ENCODE measurements around the gene HECW1.

The HECW1 gene

DNA sequence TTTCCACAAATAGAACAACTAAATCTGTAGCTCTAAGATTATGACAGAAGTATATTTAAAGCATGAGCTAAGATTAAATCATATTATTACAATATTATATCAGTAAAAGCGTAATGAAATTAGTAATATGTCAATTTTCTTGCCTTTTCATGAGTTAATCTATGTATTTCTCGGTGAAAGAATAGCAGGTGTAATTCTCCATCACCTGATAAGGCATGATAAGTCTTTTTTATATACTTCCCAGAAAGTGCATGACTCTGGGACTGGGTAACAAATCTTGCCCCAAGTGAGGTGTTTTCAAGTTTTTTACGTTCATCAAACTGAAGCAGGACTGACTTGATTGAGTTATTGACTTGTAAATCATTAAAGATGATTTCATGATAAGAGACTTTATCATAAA lies 100.5 kb downstream of the HECW1 start:
- TF ChIP-seq, protein P1, sequence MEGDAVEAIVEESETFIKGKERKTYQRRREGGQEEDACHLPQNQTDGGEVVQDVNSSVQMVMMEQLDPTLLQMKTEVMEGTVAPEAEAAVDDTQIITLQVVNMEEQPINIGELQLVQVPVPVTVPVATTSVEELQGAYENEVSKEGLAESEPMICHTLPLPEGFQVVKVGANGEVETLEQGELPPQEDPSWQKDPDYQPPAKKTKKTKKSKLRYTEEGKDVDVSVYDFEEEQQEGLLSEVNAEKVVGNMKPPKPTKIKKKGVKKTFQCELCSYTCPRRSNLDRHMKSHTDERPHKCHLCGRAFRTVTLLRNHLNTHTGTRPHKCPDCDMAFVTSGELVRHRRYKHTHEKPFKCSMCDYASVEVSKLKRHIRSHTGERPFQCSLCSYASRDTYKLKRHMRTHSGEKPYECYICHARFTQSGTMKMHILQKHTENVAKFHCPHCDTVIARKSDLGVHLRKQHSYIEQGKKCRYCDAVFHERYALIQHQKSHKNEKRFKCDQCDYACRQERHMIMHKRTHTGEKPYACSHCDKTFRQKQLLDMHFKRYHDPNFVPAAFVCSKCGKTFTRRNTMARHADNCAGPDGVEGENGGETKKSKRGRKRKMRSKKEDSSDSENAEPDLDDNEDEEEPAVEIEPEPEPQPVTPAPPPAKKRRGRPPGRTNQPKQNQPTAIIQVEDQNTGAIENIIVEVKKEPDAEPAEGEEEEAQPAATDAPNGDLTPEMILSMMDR (IDR thresholded peaks at IDR 0.05), result no peak

DNA sequence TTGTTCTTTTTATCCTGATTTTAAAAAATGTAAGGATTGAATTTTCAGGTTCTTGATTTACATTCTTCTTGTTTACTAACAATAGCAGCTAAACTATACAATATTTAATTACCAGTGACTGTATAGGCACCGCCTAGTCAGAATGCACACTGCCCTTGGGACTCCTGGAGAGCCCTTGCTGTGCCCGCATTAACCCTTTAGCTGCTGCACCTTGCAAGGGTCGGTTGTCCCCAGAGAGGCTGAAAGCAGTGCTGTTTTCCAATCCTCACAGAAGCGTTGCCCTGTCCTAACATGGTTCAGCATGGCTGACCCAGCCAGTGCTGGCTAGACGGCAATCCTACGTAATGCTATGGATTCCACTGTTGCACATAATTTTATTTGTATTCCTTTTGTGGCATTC lies 102.6 kb downstream of the HECW1 start:
- TF ChIP-seq, protein P1 (IDR thresholded peaks at IDR 0.05), result no peak

DNA sequence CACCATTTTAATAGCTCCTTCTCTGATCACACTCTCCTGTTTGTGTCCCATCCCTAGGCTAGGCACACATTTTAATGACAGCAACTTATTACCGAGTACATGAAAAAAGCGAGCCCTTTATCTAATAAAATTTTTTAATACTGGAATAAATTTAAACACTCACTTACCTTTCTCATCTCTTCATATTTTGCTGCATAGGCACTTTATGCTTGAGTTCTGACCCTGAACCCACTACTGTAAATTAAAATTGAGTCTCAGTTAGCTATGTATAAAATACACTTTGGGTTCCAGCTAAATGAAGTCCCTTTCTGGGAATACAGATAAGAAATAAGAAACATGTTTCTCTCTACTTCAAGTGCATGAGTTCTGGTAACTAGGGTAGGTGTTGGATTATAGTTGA lies 104.6 kb downstream of the HECW1 start:
- TF ChIP-seq, protein P1 (IDR thresholded peaks at IDR 0.05), result no peak

DNA sequence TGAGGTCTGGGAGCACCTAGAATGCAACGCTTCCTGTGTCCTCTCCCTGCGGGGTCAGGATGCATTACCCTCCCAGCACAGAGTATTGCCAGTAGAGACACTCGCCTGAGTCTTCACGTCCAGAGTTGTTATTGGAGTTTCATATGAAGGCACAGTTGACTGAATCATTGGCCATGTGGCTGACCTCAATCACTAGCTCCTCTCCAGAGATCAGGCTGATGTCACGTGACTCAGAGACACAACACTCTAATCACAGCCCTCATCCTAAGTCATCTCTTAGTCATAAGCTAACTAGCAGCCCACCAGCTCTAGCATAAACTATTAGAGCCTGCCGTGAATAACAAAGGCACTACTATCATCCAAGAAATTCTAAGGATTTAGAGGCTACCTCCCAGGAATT lies 107.8 kb downstream of the HECW1 start:
- TF ChIP-seq, protein P1 (IDR thresholded peaks at IDR 0.05), result no peak

DNA sequence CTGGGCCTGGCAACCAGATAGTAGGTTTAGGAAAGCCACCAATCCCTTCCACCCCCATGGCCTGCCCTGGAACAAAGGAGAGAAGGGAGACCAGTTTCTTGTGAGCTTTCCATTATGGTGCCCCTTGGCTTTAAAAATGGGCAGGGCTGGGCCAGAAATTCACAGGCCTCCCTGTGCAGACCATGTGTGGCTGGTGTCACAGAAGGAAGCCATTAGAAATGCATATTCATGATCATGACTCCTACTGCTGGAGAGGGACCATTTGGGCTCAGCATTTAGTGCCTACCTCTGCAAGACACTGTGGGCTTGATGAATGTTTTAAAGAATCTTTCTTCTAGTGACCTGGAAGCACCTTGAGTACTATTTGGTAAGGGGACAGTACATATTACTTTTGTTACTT lies 108.3 kb downstream of the HECW1 start:
- TF ChIP-seq, protein P1 (IDR thresholded peaks at IDR 0.05), result no peak

DNA sequence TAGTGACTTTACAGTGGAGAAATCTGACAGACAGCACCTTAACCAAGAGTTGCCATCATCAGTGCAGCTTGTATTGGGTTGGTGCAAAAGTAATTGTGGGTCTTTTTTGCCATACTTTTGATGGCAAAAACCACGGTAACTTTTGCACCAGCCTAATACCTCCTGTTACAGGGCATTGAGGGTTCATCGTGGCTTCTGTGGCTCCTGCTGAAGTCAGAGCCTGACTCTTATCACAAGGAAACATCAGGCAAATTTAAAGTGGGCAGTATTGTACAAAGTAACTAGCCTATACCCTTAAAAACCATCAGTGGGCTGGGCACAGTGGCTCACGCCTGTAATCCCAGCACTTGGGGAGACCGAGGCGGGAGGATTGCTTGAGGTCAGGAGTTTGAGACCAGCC lies 117.4 kb downstream of the HECW1 start:
- TF ChIP-seq, protein P1 (IDR thresholded peaks at IDR 0.05), result no peak

DNA sequence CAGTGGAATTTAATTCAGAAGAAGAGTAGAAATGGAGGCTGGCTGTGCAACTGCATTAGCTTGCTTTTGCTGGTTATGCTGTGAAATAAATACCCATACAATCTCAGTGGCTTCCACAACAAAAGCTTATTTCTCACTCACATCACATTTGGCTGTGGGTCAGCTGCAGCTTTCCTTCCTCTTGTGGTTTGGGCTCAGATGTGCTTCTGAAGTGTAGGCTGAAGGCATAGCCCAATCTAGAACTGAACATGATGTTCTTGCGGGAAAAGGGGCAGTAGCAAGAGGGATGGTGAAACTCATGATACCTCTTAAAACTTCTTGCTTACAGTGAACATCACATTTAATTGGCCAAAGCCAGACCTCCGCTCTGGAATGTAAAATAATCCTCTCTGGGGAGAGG lies 119.9 kb downstream of the HECW1 start:
- TF ChIP-seq, protein P1 (IDR thresholded peaks at IDR 0.05), result no peak

DNA sequence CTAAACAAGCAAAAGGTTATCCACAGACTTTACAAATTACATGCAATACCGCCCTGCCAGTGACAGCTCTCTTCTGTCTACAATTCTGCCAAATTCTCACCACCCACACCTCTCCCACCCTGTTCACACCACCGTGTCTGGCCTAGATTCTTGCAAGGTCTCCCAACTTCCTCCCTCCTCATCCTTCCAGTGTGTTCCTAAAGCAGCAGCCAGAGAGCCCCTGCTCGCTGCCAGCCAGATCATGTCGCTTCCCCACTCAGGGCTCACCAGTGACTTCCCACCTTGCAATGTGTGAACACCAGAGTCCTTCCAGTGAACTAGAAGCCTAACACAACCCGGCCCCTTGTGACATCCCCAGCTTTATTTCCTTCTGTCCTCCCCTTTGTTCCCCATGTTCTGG lies 121.6 kb downstream of the HECW1 start:
- TF ChIP-seq, protein P1 (IDR thresholded peaks at IDR 0.05), result no peak

Data from LNCAP (cell line).